ENCODE results near the gene ADARB2.

DNA sequence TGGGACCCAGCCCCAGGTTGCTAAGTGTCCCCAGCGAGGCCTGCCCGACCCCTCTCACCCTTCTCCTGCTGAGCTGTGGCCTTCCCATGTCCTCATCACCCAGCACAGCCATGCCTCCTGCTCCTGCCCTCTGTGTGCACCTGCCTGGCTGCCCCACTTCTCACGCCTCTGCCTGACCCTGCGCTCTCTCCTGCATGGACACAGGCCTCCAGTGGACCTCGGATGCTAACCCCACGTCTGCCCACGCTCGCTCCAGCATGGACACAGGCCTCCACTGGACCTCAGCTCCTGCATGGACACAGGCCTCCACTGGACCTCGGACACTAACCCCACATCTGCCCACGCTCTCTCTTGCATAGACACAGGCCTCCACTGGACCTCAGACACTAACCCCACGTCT, 111.6 kb downstream of the ADARB2 start:
- TF ChIP-seq CTCF (conservative IDR thresholded peaks at IDR 0.05; ENCODE audit: low read depth in 2 of 2) = no peak
- TF ChIP-seq ZNF114 (CRISPR knock-in tag; IDR thresholded peaks at IDR 0.05) = no peak
- TF ChIP-seq POLR2AphosphoS5 (IDR thresholded peaks at IDR 0.05; ENCODE audit: low read depth) = no peak
- no peak for TF ChIP-seq JUNB (IDR thresholded peaks at IDR 0.05; ENCODE audit: unreplicated experiment)
- TF ChIP-seq EZH2 (IDR thresholded peaks at IDR 0.05; ENCODE audit: low read depth, unreplicated experiment) = no peak
- TF ChIP-seq EZH2phosphoT487 (IDR thresholded peaks at IDR 0.05; ENCODE audit: unreplicated experiment) = no peak
- TF ChIP-seq ETS1 (IDR thresholded peaks at IDR 0.05) = no peak
- TF ChIP-seq NANOG (IDR thresholded peaks at IDR 0.05; ENCODE audit: borderline replicate concordance) = no peak
- no peak for TF ChIP-seq STAT1 (IDR thresholded peaks at IDR 0.05; ENCODE audit: unreplicated experiment)
- TF ChIP-seq CREB1 (CRISPR knock-in tag; IDR thresholded peaks at IDR 0.05; ENCODE audit: low read depth) = no peak
- TF ChIP-seq REST (IDR thresholded peaks at IDR 0.05; ENCODE audit: unreplicated experiment) = no peak
